Endodermal cell (in vitro differentiated cells): ENCODE data around the gene RARG. TPM values are rescaled to one million over a fixed set of nuclear protein-coding genes. Genes with fewer than 3 reads are reported as not detected.

ENCODE experiments used
- DNase-seq: peaks from one replicate; pipeline ENCODE4 v3.0.0-alpha.2; 2017
- H3K27ac ChIP-seq: 2 replicates; pipeline ENCODE4 v1.5.1; 2013; ENCODE audit warnings: mild to moderate bottlenecking, low read depth, low read length, moderate library complexity
- H3K27me3 ChIP-seq: 2 replicates; pipeline ENCODE4 v1.6.1; 2013; ENCODE audit warnings: mild to moderate bottlenecking, low read length, moderate library complexity; ENCODE audit not compliant: insufficient read depth, control insufficient read depth, poor library complexity, severe bottlenecking
- H3K36me3 ChIP-seq: 2 replicates; pipeline ENCODE4 v1.7.0; 2013; ENCODE audit warnings: mild to moderate bottlenecking, low read length, moderate library complexity; ENCODE audit not compliant: control insufficient read depth, insufficient read depth
- H3K4me1 ChIP-seq: one replicate; pipeline ENCODE4 v1.7.0; 2013; ENCODE audit warnings: low read length; ENCODE audit not compliant: control insufficient read depth, insufficient read depth
- H3K4me3 ChIP-seq: 2 replicates; pipeline ENCODE4 v1.5.1; 2013; ENCODE audit warnings: mild to moderate bottlenecking, low read length, moderate library complexity
- H3K9ac ChIP-seq: 2 replicates; pipeline ENCODE4 v1.6.1; 2013; ENCODE audit warnings: mild to moderate bottlenecking, low read length, moderate library complexity; ENCODE audit not compliant: poor library complexity, severe bottlenecking; ENCODE audit errors: extremely low read depth
- H3K9me3 ChIP-seq: 2 replicates; pipeline ENCODE4 v1.6.1; 2013; ENCODE audit warnings: mild to moderate bottlenecking, low read length, moderate library complexity; ENCODE audit not compliant: control insufficient read depth
- H3K27ac Mint-ChIP-seq: 2 replicates; pipeline ENCODE4 v1.8.0; 2020; ENCODE audit warnings: mixed read lengths
- H3K27me3 Mint-ChIP-seq: 2 replicates; pipeline ENCODE4 v1.8.0; 2021; ENCODE audit warnings: mild to moderate bottlenecking, mixed read lengths; ENCODE audit not compliant: insufficient read depth
- H3K36me3 Mint-ChIP-seq: 2 replicates; pipeline ENCODE4 v1.8.0; 2020; ENCODE audit warnings: low read depth, mixed read lengths
- H3K4me1 Mint-ChIP-seq: 2 replicates; pipeline ENCODE4 v1.8.0; 2020; ENCODE audit warnings: mixed read lengths
- H3K4me3 Mint-ChIP-seq: 2 replicates; pipeline ENCODE4 v1.8.0; 2020; ENCODE audit warnings: mild to moderate bottlenecking, moderate library complexity, mixed read lengths
- H3K9me3 Mint-ChIP-seq: 2 replicates; pipeline ENCODE4 v1.8.0; 2020; ENCODE audit warnings: mild to moderate bottlenecking, mixed read lengths
- CTCF ChIP-seq: fragments of 200-600 bp; sonication (generic); conservative IDR thresholded peaks from 2 replicates; pipeline ENCODE4 v1.5.0; 2021; ENCODE audit warnings: antibody characterized with exemption, mild to moderate bottlenecking
- WGBS, 2 experiments: methylation state at CpG; one replicate each; pipeline versions ENCODE4 v1.1.5 to v1.1.7; 2013; ENCODE audit warnings: missing lambda C conversion rate in 2 of 2, mixed read lengths in 1 of 2; ENCODE audit not compliant: insufficient coverage in 1 of 2, insufficient read length in 1 of 2; 5-methylcytosine and 5-hydroxymethylcytosine counted together
- total RNA-seq, 2 donors: library from RNA; stranded (reverse); fragmentation: NEBNext Ultra II Directional in 1 of 2; extraction: Animal tissue kit (Norgen Biotek cat#: 25700) in 1 of 2; gene quantifications; 2 replicates in 1 of 2; 3 replicates in 1 of 2; pipeline ENCODE4 v1.2.1, GENCODE V29; 2021

Gene RARG
- total RNA-seq, 2 donors from 2014 or later = 19.5 to 26.8 TPM

GRCh38 chr12:53211476-53212381 is 20.3 kb downstream of the RARG start:
- Mint-ChIP-seq H3K27me3 (peaks cover 6% of the 10 kb centered on the region), H3K36me3 (peaks cover 24% of the 10 kb centered on the region), H3K4me1 (peaks cover 38% of the 10 kb centered on the region), H3K4me3 (no peak overlapping the region), H3K9me3 (no peaks in the 10 kb centered on the region), H3K27ac (no peak overlapping the region)
- peak; percentile 89 for TF ChIP-seq CTCF
- H3K27ac ChIP-seq = no peak overlapping the region
- H3K4me3 ChIP-seq = no peak overlapping the region
- no peaks in the 10 kb centered on the region for H3K9me3 ChIP-seq
- WGBS, 2 experiments = 81 to 85% methylated on average over 9 to 13 of the region's 13 CpGs
- H3K36me3 ChIP-seq = no peaks in the 10 kb centered on the region
- H3K9ac ChIP-seq = no peak overlapping the region
- DNase-seq = peak; percentile 89
- H3K4me1 ChIP-seq = peaks cover under 1% of the 10 kb centered on the region
- H3K27me3 ChIP-seq = no peaks in the 10 kb centered on the region

- Histone ChIP-seq H3K9ac (no peak overlapping the region), H3K27me3 (no peaks in the 10 kb centered on the region), H3K4me1 (no peaks in the 10 kb centered on the region), H3K36me3 (no peaks in the 10 kb centered on the region), H3K27ac (no peak overlapping the region), H3K9me3 (no peaks in the 10 kb centered on the region), H3K4me3 (no peak overlapping the region)
- Mint-ChIP-seq H3K4me3 (no peak overlapping the region), H3K27me3 (peaks cover 13% of the 10 kb centered on the region), H3K27ac (no peak overlapping the region), H3K36me3 (peaks cover 24% of the 10 kb centered on the region), H3K9me3 (no peaks in the 10 kb centered on the region), H3K4me1 (peaks cover 30% of the 10 kb centered on the region)
- no peak for DNase-seq
- TF ChIP-seq CTCF = no peak
- 90% methylated on average over 4 of the region's 4 CpGs; no CpG with 5 or more reads in 1 of the 2 experiments for WGBS, 2 experiments
These were observed 21.2 kb downstream of the RARG start for GRCh38 chr12:53210843-53211242.

- WGBS, 2 experiments = 89% methylated on average over 5 to 7 of the region's 7 CpGs
- DNase-seq = no peak
- H3K27ac Mint-ChIP-seq = no peak overlapping the region
These were observed 23.0 kb downstream of the RARG start for GRCh38 chr12:53208877-53209463.

More at GRCh38 chr12:53208877-53209463, 23.0 kb downstream of the RARG start:
- H3K27ac ChIP-seq = no peak overlapping the region
- no peaks in the 10 kb centered on the region for H3K4me1 ChIP-seq
- H3K4me3 Mint-ChIP-seq = no peak overlapping the region
- peaks cover 20% of the 10 kb centered on the region for H3K27me3 Mint-ChIP-seq
- no peak overlapping the region for H3K9ac ChIP-seq
- H3K27me3 ChIP-seq = no peaks in the 10 kb centered on the region
- H3K36me3 Mint-ChIP-seq = peaks cover 16% of the 10 kb centered on the region
- H3K4me3 ChIP-seq = no peak overlapping the region
- no peaks in the 10 kb centered on the region for H3K36me3 ChIP-seq
- H3K9me3 ChIP-seq = no peaks in the 10 kb centered on the region
- peaks cover 11% of the 10 kb centered on the region for H3K4me1 Mint-ChIP-seq
- TF ChIP-seq CTCF = no peak
- H3K9me3 Mint-ChIP-seq = no peaks in the 10 kb centered on the region
